GM21526 (cell line): ENCODE data around the gene PADI4.
"Not testable (repeated sequence)": the region's sequence is repeated elsewhere in the genome, so short reads cannot be mapped to it uniquely, and the experiment has no call there.

ENCODE experiments used
- ATAC-seq: cut with Tn5 transposase; IDR thresholded peaks from one replicate; pipeline ENCODE4 v1.9.1; 2021; ENCODE audit warnings: moderate library complexity; ENCODE audit not compliant: unreplicated experiment, low FRiP score

The PADI4 gene

DNA sequence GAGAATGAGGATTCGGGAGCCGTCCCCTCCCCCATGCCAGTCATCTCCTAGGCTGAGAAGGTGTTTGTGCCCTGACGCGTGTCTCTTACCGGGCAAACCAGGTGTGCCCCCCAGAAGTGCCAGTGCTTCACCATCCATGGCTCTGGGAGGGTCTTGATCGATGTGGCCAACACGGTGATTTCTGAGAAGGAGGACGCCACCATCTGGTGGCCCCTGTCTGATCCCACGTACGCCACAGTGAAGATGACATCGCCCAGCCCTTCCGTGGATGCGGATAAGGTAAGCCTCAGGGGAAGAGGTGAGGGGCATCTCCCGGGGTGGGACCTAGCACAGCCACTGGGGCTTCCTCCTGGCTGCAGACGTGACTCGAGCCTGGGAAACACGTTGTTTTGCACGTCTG lies 65.0 kb downstream of the PADI4 start:
- ATAC-seq = no peak

DNA sequence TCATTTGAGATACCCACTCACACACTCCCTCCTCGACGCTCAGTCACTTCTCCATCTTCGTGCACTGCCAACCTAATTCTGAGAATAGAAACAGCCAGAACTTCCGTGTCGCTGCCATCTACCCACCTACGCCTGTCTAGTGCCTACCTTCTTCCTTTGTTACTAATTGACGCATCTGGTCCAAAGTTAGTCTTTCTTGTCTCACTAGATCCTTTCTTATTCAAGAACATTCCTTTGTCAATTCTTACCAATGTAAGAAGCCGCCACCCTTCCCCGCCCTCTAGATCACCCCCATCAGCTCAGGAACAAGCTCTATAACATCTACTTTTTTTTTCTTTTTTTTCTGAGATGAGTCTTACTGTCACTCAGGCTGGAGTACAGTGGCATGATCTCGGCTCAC lies 67.7 kb downstream of the PADI4 start:
- ATAC-seq = no peak

DNA sequence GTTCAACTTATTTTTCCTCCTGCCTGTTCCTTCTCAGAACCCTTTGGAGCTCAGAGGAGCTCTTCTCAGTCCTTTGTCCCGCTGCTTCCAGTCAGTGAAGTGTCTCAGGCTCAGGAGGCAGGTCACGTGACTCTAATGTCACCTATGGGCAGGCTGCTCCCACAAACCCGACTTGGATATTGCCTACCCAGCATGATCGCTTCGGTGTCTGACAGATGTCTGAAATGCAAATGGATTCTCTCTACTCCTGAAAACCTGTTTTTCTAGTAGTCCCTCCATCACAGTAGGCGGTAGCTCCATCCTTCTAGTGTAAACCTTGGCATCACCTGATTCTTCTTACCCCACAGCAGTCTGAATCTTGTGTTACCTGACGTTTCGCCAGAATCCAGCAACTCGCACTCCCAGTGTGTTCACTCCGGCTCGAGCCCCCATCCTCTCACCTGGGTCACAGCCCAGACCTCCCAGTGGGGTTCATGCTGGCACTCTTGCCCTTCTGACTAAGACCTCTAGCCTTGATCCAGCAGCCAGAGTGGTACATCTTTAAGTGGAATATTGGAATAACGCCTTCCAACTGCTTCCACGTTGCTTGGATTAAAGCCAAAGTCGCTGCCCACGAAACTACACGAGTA lies 69.4 kb downstream of the PADI4 start:
- no peak for ATAC-seq

GRCh38 chr1:17381161-17381560 lies 73.2 kb downstream of the PADI4 start:
- no peak for ATAC-seq

DNA sequence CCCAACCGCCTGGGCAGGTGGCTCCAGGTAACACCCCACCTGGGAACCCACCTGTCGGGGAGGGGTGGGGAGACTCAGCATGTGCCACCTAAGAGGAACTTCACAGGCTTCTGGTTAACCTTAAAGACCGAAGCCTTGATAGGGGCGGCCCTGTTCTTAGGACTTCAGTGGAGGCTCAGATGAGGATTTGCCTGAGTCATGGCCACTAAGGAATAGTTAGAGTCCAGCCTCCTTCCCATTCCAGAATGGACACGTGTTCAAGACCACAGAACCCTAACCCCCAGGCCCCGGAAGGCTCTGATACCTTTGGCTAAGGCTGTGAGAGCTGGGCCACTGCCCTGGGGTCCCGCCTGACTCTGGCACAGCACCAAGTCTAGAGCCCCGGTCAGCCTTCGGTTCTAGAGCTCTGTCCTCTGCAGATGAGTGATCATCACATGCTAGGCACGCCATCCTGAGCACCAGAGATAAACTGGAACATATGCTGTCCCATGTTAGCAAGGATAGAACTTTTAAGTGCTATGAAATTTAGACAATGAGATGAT lies 84.3 kb downstream of the PADI4 start:
- ATAC-seq = no peak

- ATAC-seq = no peak
Observed at GRCh38 chr1:17393230-17393629, 85.2 kb downstream of the PADI4 start.

DNA sequence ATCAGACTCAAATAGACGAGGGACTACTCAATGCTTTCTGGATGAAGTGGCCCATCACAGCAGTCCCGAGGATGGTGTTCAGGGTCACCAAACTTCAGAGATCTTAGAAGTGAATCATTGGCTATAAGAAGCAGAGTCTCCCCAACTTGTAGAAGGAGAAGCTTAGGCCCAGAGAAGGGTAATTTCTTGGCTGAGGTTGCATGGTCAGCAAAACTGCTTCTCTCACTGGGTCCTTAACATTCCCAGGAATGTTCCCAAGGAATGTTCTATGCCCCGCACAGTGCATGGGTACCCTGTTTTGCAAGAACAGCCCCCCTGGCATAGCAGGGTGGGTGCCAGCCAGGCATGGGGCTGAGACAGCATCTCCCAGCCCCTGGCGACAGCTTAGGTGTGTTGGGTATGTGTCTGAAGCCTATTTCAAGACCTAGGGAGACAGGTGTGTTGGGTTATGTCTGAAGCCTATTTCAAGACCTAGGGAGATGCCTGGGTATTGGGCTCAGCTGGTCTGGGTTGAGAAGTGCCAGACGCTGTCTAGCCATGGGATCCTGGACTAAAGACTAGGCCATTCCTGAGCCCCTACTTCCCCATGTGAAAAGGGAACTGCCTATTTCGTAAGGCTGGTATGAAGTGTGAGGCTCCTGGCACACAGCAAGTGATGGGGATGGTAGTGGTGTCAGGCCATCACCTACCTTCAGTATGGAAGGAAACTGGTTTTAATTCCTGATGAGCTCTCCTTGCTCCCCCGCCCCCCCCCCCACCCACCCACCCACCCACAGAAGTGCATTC lies 90.1 kb downstream of the PADI4 start:
- no peak for ATAC-seq

DNA sequence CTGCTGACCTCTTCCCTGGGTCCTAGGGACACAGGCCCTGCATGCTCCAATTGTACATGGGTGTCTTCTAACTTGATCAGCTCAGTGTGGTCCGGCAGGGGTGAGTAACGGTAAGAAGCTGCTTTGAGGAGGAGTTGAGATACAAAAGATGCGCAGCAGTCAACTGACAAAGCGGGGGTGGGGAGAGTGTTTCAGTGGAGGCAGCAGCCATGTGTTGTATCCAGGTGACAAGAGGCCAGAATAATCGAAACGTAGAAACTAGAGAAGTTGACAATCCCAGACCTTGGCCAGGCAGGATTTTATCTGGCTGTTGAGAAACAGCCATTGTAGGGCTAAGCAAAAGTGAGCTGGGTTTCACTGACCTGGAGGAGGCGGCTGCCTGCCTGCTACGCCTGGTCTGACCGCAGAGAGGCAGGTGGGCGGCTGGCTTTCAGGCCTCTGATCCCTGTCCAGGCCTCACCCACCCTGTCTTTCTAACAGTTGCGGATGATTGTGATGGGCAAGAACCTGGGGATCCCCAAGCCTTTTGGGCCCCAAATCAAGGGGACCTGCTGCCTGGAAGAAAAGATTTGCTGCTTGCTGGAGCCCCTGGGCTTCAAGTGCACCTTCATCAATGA lies 92.8 kb downstream of the PADI4 start:
- ATAC-seq = no peak

GRCh38 chr1:17401841-17402240 lies 93.8 kb downstream of the PADI4 start:
- no peak for ATAC-seq

- no peak for ATAC-seq
Observed at GRCh38 chr1:17403081-17403480, 95.1 kb downstream of the PADI4 start.

GRCh38 chr1:17404034-17404684 lies 96.2 kb downstream of the PADI4 start:
- ATAC-seq = no peak

DNA sequence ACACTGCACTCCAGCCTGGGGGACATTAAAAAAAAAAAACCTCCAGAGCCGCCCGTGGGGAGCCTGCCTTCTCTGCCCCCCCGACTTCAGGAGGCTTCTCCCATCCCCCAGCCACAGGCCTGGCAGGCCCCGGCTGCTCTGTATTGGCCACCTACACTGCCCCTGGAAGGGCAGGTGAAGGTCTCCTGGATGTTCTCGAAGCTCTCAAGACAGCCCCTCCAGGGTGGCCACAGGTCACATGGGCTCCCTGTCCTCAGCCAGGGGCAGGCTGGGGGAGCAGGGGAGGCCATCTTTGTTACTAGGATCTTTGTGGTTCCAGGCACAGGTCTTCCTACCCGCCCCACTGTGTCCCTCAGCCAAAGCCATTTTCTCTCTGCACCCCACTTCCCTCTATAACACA lies 96.8 kb downstream of the PADI4 start:
- ATAC-seq = no peak

DNA sequence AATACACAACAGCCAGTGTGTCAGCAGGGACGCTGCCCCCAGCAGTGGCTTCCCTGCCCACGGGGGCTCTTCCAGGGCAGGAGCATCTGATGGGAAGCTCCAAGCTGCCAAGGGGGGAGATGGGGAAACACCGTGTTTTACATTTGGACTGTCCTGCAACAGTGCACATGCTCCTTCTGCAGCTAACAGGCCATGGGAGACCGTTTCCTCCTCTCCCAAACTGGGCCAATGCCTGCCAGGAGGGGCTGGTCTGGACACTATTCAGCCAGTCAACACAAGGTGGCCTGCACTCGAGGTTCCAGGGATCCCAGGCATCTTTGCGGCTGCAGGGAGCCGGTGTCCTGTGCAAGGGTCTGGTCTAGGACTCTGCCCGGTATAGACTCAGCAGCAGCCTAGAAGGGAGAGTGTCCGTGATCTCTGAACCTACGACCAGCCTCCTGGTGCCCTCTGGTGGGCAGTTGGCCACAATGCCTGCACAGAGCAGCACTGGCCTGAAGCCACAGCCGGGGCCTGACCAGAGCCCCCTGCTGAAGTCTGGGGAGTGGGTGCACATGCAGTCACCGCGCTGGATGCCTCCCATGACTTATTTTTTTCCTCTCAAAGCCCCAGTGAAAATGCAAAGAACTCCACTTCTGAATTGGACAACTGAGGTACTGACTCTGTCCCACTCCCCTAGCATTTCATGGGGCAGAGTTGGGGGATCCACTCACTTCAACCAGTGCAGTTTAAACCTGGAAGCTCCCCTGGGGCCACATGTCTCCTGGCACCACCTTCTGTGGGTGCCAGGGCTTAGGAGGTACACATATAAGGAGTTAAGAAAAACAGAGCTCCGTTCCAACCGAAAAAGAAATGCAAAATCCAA lies 98.1 kb downstream of the PADI4 start:
- no peak for ATAC-seq

- not testable (repeated sequence) for ATAC-seq
Observed at GRCh38 chr1:17406760-17407475, 98.9 kb downstream of the PADI4 start.

DNA sequence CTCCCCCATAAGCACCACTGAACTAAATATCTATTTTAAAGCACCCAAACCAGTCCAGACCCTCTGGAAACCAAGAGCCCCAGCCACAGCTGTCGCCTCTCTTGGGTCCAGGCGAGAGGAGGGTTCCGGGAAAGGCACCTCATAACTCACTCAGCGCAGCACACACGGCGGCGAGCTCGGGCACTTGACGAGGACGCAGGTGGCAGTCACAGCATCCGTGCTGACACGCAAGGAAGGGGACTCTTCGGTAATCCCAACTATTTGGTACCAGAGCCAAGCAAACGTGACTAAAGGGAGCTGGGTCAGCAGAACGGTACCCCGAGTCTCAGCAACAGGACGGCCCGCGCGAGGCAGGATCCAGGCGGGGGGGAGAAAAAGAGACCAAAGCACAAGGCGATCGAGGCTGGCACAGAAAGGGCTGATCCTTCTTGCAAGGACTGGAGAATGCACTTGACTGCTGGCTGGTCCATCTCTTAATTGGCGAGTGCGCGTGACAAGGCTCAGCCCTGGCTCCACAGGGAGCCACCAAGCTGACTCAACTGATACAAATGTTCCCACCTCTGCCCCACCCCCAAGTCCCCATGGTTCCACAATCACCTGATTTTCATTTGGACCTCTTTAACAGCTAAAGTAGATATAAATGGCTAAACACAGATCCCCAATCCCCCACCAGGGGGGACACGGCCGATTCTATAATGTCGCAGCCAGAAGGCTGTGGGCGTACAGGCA lies 100.0 kb downstream of the PADI4 start:
- ATAC-seq = not testable (repeated sequence)

- ATAC-seq = no peak
Observed at GRCh38 chr1:17409391-17409811, 101.4 kb downstream of the PADI4 start.

- ATAC-seq = no peak
Observed at GRCh38 chr1:17412093-17412870, 104.3 kb downstream of the PADI4 start.
